Parietal lobe (tissue), 1 donor: Measurements from ENCODE around the gene MAP3K10. TPM values are rescaled to one million over a fixed set of nuclear protein-coding genes. Genes with fewer than 3 reads are reported as not detected.

Source experiments
- total RNA-seq: library from RNA; depleted of rRNA; stranded (reverse); fragments of >200 nt; gene quantifications from one replicate; pipeline ENCODE4 v1.2.3, GENCODE V29; 2014

MAP3K10 gene
- 43.5 TPM for total RNA-seq

GRCh38 chr19:40190891-40191835 lies at the start of gene MAP3K10:
Gene MAP3K10 (plus strand): TSS chr19:40191426. CDS start chr19:40192032, 606 bp downstream.

GRCh38 chr19:40217934-40218890 lies 27.0 kb downstream of the MAP3K10 start, which contains the start of gene TTC9B:
Gene TTC9B (minus strand): TSS chr19:40218384. CDS start chr19:40218381, 3 bp downstream.

Other genes starting within 250 kb of the MAP3K10 start
- 78.3 TPM for gene PSMC4, start 220.3 kb upstream of the MAP3K10 start, total RNA-seq
- gene ZNF546, start 194.4 kb upstream of the MAP3K10 start, total RNA-seq, result 20.3 TPM
- gene ZNF780B, start 135.2 kb upstream of the MAP3K10 start, total RNA-seq, result 110 TPM
- gene ZNF780A, start 100.5 kb upstream of the MAP3K10 start, total RNA-seq, result 50.7 TPM
- 41.6 TPM for gene TTC9B, start 27.0 kb downstream of the MAP3K10 start, total RNA-seq
- 0.94 TPM for gene CCNP, start 35.3 kb downstream of the MAP3K10 start, total RNA-seq
- gene AKT2, start 93.9 kb downstream of the MAP3K10 start, total RNA-seq, result 131 TPM
- gene C19orf47, start 157.0 kb downstream of the MAP3K10 start, total RNA-seq, result 18.2 TPM
- 148 TPM for gene PLD3, start 157.3 kb downstream of the MAP3K10 start, total RNA-seq
- gene HIPK4, start 198.8 kb downstream of the MAP3K10 start, total RNA-seq, result 0.31 TPM
- gene PRX, start 222.0 kb downstream of the MAP3K10 start, total RNA-seq, result 1.9 TPM
- gene SERTAD1, start 234.6 kb downstream of the MAP3K10 start, total RNA-seq, result 1.3 TPM